Measurements from ENCODE around the gene CIART.
"Not testable (repeated sequence)": the region's sequence is repeated elsewhere in the genome, so short reads cannot be mapped to it uniquely, and the experiment has no call there.

Gene CIART

DNA sequence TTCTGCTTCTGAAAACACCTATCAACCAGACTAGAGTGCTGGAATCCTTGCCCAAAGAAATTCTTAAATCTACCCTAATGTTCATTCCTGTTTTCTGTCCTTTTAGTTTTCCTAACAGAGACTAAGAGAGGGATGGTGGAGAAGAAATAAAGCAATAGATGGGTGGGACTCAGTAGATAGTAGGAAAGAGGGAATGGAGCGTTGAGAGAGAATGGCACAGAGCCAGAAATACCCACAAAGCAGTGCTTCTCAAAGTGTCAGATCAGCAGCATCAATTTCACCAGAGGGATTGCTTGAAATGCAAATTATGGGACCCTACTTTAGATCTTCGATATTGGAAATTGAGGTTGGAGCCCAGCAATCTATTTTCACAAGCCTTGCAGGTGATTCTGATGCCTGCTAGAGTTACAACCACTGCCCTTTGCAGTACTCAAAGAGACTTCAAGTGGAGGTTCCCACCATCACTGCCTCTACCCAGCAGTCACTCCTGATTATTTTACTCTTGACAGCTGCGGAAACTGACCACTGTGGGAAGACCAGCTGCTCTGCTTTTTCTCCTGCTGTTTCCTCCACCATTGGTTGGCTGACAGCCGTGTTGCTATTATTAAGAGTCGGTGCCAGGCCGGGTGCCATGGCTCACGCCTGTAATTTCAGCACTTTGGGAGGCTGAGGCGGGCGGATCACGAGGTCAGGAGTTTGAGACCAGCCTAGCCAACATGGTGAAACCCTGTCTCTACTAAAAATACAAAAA, 27.6 kb downstream of the CIART start:
- DNase-seq (ENCODE audit: low spot score), result no peak

DNA sequence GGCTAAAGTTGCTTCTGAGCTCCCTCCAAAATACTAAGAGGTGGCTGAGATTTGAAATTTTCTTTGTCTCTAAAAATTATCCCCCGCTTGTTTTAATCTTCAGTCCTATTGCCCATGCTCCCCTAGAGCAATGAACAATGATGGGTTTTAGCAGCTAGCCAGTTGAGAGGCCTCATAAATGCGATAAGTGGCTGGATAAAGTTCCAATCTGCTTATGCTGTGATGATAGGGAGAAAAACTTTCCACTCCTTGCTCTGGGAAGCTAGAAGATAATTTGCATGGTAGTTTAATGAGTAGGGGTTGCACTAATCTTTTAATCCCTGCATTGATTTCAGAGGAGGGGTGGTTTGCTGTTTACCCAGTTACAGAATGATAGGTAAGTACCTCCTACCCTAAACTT, 29.4 kb downstream of the CIART start:
- DNase-seq (ENCODE audit: low spot score), result no peak

DNA sequence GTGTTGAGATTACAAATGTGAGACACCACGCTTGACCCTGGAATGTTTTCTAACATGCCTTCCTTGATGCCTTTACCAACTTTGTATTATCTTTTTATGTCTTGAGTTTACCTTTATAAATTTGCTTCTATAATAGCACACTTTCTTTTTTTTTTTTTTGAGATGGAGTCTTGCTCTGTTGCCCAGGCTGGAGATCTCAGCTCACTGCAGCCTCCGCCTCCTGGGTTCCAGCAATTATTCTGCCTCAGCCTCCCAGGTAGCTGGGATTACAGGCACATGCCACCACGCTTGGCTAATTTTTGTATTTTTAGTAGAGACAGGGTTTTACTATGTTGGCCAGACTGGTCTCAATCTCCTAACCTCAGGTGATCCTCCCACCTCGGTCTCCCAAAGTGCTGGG, 32.3 kb downstream of the CIART start:
- DNase-seq (ENCODE audit: low spot score), result not testable (repeated sequence)

DNA sequence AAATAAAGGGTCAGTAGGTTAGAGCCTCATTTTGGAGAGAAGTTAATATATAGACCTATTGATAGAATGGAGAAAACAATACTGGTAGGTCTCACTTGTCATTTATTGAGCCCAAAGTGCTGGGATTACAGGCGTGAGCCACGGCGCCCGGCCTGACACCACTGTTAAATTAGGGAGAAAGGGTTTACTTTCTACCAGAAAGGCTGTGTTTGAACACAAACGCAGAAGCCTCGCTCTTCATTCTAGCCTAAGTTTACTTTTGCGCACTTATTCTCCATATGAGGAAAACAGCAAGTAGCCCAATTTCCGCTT, 38.3 kb downstream of the CIART start:
- no peak for DNase-seq (ENCODE audit: low spot score)

DNA sequence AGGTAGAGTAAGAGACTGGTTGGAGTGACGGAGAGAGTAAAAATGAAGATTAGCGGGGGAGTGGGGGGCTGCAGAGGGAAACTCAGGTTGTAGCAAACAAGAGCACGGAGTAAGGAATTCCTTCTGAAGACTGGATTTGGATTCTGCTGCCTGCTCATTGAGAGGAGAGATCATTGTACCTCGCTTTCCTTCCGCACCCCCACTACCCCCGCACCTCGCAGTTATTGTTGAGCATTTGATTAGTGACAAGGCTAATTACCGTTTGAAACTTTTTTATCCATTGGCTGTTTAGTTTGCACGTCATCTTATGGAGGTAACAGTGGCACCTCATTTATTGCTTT, 39.4 kb downstream of the CIART start:
- peak; percentile 13 for DNase-seq (ENCODE audit: low spot score)

DNA sequence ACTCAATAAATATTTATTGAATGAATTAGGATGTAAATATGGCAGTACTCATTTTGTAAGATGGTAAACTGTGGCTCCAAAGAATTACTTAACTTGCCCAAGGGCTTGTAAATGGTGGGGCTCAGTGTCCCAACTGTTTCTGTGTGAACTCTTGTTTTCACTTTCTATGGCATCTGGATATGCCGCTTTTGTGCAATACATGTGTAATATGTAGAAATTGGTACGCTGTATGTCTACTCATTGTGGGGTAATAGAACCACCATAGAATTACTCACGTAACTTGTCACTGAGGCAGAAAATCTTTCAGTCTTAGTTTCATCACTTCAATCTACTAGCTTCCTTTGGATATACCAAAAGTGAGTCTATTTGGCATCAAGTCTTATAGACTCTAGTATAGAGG, 40.0 kb downstream of the CIART start:
- no peak for DNase-seq (ENCODE audit: low spot score)

DNA sequence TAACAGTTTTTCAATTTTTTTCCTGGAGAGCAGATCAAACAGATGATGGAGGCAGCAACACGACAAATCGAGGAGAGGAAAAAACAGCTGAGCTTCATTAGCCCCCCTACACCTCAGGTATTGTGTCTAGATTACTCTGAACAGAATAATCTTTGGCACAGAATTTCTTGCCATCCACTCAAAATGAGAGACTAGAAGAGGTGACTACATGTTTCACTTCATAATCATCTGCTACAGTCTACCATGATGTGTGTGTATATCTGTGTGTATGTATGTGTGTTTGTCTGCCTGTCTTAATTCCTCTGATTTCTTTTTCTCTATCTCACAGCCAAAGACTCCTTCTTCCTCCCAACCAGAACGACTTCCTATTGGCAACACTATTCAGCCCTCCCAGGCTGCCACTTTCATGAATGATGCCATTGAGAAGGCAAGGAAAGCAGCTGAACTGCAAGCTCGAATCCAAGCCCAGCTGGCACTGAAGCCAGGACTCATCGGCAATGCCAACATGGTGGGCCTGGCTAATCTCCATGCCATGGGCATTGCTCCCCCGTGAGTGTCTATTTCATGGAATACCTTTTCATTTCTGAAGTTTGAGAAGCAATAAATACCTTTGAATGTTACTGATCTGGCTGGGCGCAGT, 50.4 kb downstream of the CIART start:
- DNase-seq (ENCODE audit: low spot score), result no peak

Measured in AG20443 (cell line).